OCI-LY7 (cell line): ENCODE measurements around the gene SRRM1. TPM values are rescaled to one million over a fixed set of nuclear protein-coding genes. Genes with fewer than 3 reads are reported as not detected.
"Not testable (repeated sequence)": the region's sequence is repeated elsewhere in the genome, so short reads cannot be mapped to it uniquely, and the experiment has no call there.

ENCODE experiments used
- BruUV-seq: library from RNA; stranded (reverse); fragments of 400-500 nt; replicated peaks from 2 replicates; lab custom pipeline; 2021; lab: Mats Ljungman, UMichigan
- CTCF ChIA-PET: fragments of 300-600 bp; sonication (Branson Sonifier 250); formaldehyde crosslinking; loops from one replicate; lab custom pipeline; 2022; ENCODE audit warnings: antibody characterized with exemption; ENCODE audit not compliant: unreplicated experiment; lab: Charles Lee
- POLR2A ChIA-PET: fragments of 300-600 bp; sonication (Branson Sonifier 250); formaldehyde crosslinking; loops from one replicate; lab custom pipeline; 2022; ENCODE audit warnings: antibody characterized with exemption; lab: Charles Lee
- DNase-seq: peaks from one replicate; pipeline ENCODE4 v3.0.0-alpha.2; 2015; ENCODE audit warnings: low spot score
- H2AFZ ChIP-seq: fragments of 200-600 bp; sonication (generic), shearing (Covaris generic); 2 replicates; pipeline ENCODE4 v1.6.1; 2014; ENCODE audit warnings: mild to moderate bottlenecking, antibody characterized with exemption, low read length, moderate library complexity
- H3K27ac ChIP-seq: fragments of 200-600 bp; sonication (generic); 2 replicates; pipeline ENCODE4 v1.5.1; 2014; ENCODE audit warnings: mixed run types, low read depth, mild to moderate bottlenecking, moderate library complexity, low read length, inconsistent platforms; ENCODE audit not compliant: poor library complexity, severe bottlenecking
- H3K36me3 ChIP-seq: fragments of 200-600 bp; sonication (generic); 2 replicates; pipeline ENCODE4 v1.6.1; 2014; ENCODE audit warnings: mild to moderate bottlenecking, antibody characterized with exemption, low read length, moderate library complexity, mixed read lengths; ENCODE audit not compliant: insufficient read depth
- H3K4me1 ChIP-seq: fragments of 200-600 bp; sonication (generic); 2 replicates; pipeline ENCODE4 v1.5.1; 2014; ENCODE audit warnings: mild to moderate bottlenecking, low read length; ENCODE audit not compliant: insufficient read depth, poor library complexity, severe bottlenecking
- H3K4me2 ChIP-seq: fragments of 200-600 bp; sonication (generic); 2 replicates; pipeline ENCODE4 v1.6.1; 2014; ENCODE audit warnings: mild to moderate bottlenecking, low read length
- H3K4me3 ChIP-seq: fragments of 200-600 bp; sonication (generic); 2 replicates; pipeline ENCODE4 v1.5.1; 2014; ENCODE audit warnings: mild to moderate bottlenecking, low read depth, low read length; ENCODE audit not compliant: poor library complexity, severe bottlenecking
- H3K79me2 ChIP-seq: fragments of 200-600 bp; sonication (generic); 2 replicates; pipeline ENCODE4 v1.6.1; 2016; ENCODE audit warnings: low read depth, mild to moderate bottlenecking, low read length, moderate library complexity, mixed read lengths; ENCODE audit not compliant: insufficient read depth
- H3K9me2 ChIP-seq: fragments of 200-600 bp; sonication (generic); 2 replicates; pipeline ENCODE4 v1.6.1; 2016; ENCODE audit warnings: mild to moderate bottlenecking, low read length, mixed read lengths; ENCODE audit not compliant: insufficient read depth
- H3K9me3 ChIP-seq: fragments of 200-600 bp; sonication (generic); 2 replicates; pipeline ENCODE4 v1.6.1; 2014; ENCODE audit warnings: mild to moderate bottlenecking, mixed run types, low read length, mixed read lengths
- H4K20me1 ChIP-seq: fragments of 200-600 bp; sonication (generic); 2 replicates; pipeline ENCODE4 v1.6.1; 2014; ENCODE audit warnings: mild to moderate bottlenecking, antibody characterized with exemption, low read length, moderate library complexity, mixed read lengths; ENCODE audit not compliant: insufficient read depth
- EZH2phosphoT487 ChIP-seq: fragments of 200-600 bp; sonication (generic); IDR thresholded peaks from 2 replicates; pipeline ENCODE4 v1.6.1; 2018; ENCODE audit warnings: low read depth, borderline replicate concordance, mild to moderate bottlenecking, mixed run types, antibody characterized with exemption, low read length, moderate library complexity, mixed read lengths
- intact Hi-C: fragments of 100-400 bp; cut with micrococcal nuclease; formaldehyde crosslinking; loops from one replicate; pipeline ENCODE4 v1.10.0; 2022; ENCODE audit not compliant: unreplicated experiment
- small RNA-seq: library from RNA; depleted of rRNA; stranded (forward); fragments of <200 nt; gene quantifications from one replicate; pipeline ENCODE3, GENCODE V24; 2014
- total RNA-seq, 2 experiments: library from RNA; depleted of rRNA in 1 of 2; stranded (reverse); fragments of >200 nt in 1 of 2; shearing (Covaris generic) in 1 of 2; gene quantifications; 2 replicates each; pipeline ENCODE4 v1.2.3, GENCODE V29; 2014 to 2022
- TF ChIP-seq, protein P1 (sequence below): fragments of 200-600 bp; sonication (generic); conservative IDR thresholded peaks from 2 replicates; pipeline ENCODE4 v1.5.1; 2014; ENCODE audit warnings: mild to moderate bottlenecking, antibody characterized with exemption, low read length, moderate library complexity, mixed read lengths

Gene SRRM1
- total RNA-seq, 2 experiments from 2014 or later, result 78.5 to 251 TPM

DNA sequence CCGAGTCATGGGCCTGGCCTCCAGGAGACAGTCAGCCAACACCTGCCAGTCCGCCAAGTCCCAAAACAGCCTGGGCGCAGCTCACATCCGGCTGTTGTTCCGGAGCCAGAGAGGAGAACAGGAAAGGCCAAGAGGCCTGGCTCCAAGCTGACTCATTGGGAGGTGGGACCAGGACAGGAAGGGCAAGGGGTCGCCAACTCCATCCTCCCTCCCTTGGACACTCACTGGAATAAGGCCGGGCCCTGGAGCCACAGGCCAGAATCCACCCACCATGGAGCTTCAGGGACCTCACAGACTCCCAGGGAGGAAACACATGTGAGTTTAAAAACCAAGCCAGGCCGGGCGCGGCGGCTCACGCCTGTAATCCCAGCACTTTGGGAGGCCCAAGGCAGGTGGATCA lies 77.0 kb downstream of the SRRM1 start:
- ChIA-PET CTCF (no interaction called here), POLR2A (no interaction called here)
- no peak overlapping the region for H3K4me3 ChIP-seq
- no peaks in the 10 kb centered on the region for H3K9me3 ChIP-seq
- no peak overlapping the region for H3K27ac ChIP-seq
- H3K9me2 ChIP-seq, result no peaks in the 10 kb centered on the region
- no peak for TF ChIP-seq EZH2phosphoT487
- TF ChIP-seq, protein P1, sequence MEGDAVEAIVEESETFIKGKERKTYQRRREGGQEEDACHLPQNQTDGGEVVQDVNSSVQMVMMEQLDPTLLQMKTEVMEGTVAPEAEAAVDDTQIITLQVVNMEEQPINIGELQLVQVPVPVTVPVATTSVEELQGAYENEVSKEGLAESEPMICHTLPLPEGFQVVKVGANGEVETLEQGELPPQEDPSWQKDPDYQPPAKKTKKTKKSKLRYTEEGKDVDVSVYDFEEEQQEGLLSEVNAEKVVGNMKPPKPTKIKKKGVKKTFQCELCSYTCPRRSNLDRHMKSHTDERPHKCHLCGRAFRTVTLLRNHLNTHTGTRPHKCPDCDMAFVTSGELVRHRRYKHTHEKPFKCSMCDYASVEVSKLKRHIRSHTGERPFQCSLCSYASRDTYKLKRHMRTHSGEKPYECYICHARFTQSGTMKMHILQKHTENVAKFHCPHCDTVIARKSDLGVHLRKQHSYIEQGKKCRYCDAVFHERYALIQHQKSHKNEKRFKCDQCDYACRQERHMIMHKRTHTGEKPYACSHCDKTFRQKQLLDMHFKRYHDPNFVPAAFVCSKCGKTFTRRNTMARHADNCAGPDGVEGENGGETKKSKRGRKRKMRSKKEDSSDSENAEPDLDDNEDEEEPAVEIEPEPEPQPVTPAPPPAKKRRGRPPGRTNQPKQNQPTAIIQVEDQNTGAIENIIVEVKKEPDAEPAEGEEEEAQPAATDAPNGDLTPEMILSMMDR, result no peak
- BruUV-seq, result no TSS peak
- no peaks in the 10 kb centered on the region for H3K36me3 ChIP-seq
- H3K4me1 ChIP-seq, result no peaks in the 10 kb centered on the region
- H3K4me2 ChIP-seq, result no peak overlapping the region
- no peaks in the 10 kb centered on the region for H3K79me2 ChIP-seq
- H2AFZ ChIP-seq, result no peak overlapping the region
- no peak for DNase-seq
- no peaks in the 10 kb centered on the region for H4K20me1 ChIP-seq
- intact Hi-C loops, result no loop called here

DNA sequence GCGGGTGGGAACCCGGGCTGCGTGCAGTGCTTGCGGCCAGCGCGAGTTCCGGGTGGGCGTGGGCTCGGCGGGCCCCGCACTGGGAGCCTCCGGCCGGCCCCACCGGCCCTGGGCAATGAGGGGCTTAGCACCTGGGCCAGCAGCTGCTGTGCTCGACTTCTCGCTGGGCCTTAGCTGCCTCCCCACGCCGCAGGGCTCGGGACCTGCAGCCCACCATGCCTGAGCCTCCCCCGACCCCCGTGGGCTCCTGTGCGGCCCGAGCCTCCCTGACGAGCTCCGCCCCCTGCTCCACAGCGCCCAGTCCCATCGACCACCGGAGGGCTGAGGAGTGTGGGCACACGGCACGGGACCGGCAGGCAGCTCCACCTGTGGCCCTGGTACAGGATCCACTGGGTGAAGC lies 78.4 kb downstream of the SRRM1 start:
- no peak overlapping the region for H3K4me2 ChIP-seq
- intact Hi-C loops, result no loop called here
- H3K27ac ChIP-seq, result no peak overlapping the region
- H3K79me2 ChIP-seq, result no peaks in the 10 kb centered on the region
- no peak for TF ChIP-seq EZH2phosphoT487
- TF ChIP-seq, protein P1, result no peak
- no peaks in the 10 kb centered on the region for H3K36me3 ChIP-seq
- POLR2A ChIA-PET, result interaction anchor here (0.7 to 1.0 kb wide), 2 partner anchors 10 to 251 kb away, joined by 4 read pairs; no protein-coding TSS in a partner anchor
- peaks cover 2% of the 10 kb centered on the region for H3K4me1 ChIP-seq
- no peak overlapping the region for H3K4me3 ChIP-seq
- no peaks in the 10 kb centered on the region for H3K9me2 ChIP-seq
- CTCF ChIA-PET, result no interaction called here
- H4K20me1 ChIP-seq, result no peaks in the 10 kb centered on the region
- no TSS peak for BruUV-seq
- no peak overlapping the region for H2AFZ ChIP-seq
- DNase-seq, result no peak
- H3K9me3 ChIP-seq, result no peaks in the 10 kb centered on the region

DNA sequence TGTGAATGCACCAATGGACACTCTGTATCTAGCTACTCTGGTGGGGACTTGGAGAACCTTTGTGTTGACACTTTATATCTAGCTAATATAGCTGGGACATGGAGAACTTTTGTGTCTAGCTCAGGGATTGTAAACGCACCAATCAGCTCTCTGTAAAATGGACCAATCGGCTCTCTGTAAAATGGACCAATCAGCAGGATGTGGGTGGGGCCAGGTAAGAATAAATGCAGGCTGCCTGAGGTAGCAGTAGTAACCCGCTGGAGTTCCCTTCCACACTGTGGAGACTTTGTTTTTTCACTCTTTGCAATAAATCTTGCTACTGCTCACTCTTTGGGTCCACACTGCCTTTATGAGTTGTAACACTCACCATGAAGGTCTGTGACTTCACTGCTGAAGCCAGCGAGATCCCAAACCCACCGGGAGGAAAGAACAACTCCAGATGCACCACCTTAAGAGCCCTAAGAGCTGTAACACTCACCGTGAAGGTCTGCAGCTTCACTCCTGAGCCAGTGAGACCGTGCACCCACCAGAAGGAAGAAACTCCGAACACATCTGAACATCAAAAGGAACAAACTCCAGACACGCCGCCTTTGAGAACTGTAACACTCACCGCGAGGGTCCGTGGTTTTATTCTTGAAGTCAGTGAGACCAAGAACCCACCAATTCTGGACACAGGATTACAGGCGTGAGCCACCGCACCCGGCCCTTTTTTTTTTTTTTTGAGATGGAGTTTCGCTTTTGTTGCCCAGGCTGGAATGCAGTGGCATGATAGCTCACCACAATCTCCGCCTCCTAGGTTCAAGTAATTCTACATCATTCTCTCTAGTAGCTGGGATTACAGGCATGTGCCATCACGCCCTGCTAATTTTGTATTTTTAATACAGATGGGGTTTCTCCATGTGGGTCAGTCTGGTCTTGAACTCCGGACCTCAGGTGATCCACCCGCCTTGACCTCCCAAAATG lies 79.3 kb downstream of the SRRM1 start:
- H3K4me3 ChIP-seq, H3K79me2 ChIP-seq, DNase-seq, H2AFZ ChIP-seq, BruUV-seq, H4K20me1 ChIP-seq, intact Hi-C loops, CTCF ChIA-PET, H3K4me2 ChIP-seq, H3K9me2 ChIP-seq, H3K36me3 ChIP-seq, H3K9me3 ChIP-seq, H3K4me1 ChIP-seq, H3K27ac ChIP-seq: not testable (repeated sequence)
- POLR2A ChIA-PET, result interaction anchor here (0.7 to 1.0 kb wide), 2 partner anchors 11 to 250 kb away, joined by 4 read pairs; no protein-coding TSS in a partner anchor

Small RNAs within 50 kb of the gene (small RNA-seq; reads per million reads assigned to genes)
- not detected for gene RF00019

Other genes with a start within 250 kb of the SRRM1 start
- 5.1 and 5.3 TPM in 2 replicates for gene STPG1, start 229.5 kb upstream of the SRRM1 start, total RNA-seq (2014; rRNA removed; shearing (Covaris generic))
- 9.6 and 10.1 TPM in 2 replicates for gene STPG1, start 229.5 kb upstream of the SRRM1 start, total RNA-seq (2022)
- 6.7 and 11.7 TPM in 2 replicates for gene NIPAL3, start 227.5 kb upstream of the SRRM1 start, total RNA-seq (2014; rRNA removed; shearing (Covaris generic))
- 25.3 and 26.8 TPM in 2 replicates for gene NIPAL3, start 227.5 kb upstream of the SRRM1 start, total RNA-seq (2022)
- 13.0 and 22.9 TPM in 2 replicates for gene RCAN3, start 140.5 kb upstream of the SRRM1 start, total RNA-seq (2014; rRNA removed; shearing (Covaris generic))
- 47.8 and 57.2 TPM in 2 replicates for gene RCAN3, start 140.5 kb upstream of the SRRM1 start, total RNA-seq (2022)
- gene NCMAP, start 87.2 kb upstream of the SRRM1 start, total RNA-seq (2014; rRNA removed; shearing (Covaris generic)), result 0.95 and 1.1 TPM in 2 replicates
- gene NCMAP, start 87.2 kb upstream of the SRRM1 start, total RNA-seq (2022), result 0.99 and 1.0 TPM in 2 replicates
- gene CLIC4, start 102.1 kb downstream of the SRRM1 start, total RNA-seq (2014; rRNA removed; shearing (Covaris generic)), result 35.5 and 35.7 TPM in 2 replicates
- gene CLIC4, start 102.1 kb downstream of the SRRM1 start, total RNA-seq (2022), result 113 and 116 TPM in 2 replicates